H7 (cell line): Measurements from ENCODE around the gene RNPS1. TPM values are rescaled to one million over a fixed set of nuclear protein-coding genes. Genes with fewer than 3 reads are reported as not detected.

Experiments used
- DNase-seq: peaks from one replicate; pipeline ENCODE4 v3.0.0; 2012
- H3K27me3 ChIP-seq: 2 replicates; pipeline ENCODE4 v1.6.0; 2011; ENCODE audit warnings: mild to moderate bottlenecking, low read length; ENCODE audit not compliant: control insufficient read depth, insufficient read depth
- H3K36me3 ChIP-seq: replicated peaks from 2 replicates; pipeline ENCODE4 v1.5.1; 2011; ENCODE audit warnings: low read length; ENCODE audit not compliant: control insufficient read depth, insufficient read depth
- H3K4me3 ChIP-seq: 2 replicates; pipeline ENCODE4 v1.5.1; 2011; ENCODE audit warnings: low read depth, mild to moderate bottlenecking, control low read depth, low read length, moderate library complexity; ENCODE audit not compliant: insufficient read depth
- total RNA-seq: library from RNA; depleted of rRNA; stranded (reverse); fragments of >200 nt; shearing (Covaris generic); gene quantifications from 2 replicates; pipeline ENCODE4 v1.2.3, GENCODE V29; 2014; rRNA removed

Gene RNPS1, protein sequence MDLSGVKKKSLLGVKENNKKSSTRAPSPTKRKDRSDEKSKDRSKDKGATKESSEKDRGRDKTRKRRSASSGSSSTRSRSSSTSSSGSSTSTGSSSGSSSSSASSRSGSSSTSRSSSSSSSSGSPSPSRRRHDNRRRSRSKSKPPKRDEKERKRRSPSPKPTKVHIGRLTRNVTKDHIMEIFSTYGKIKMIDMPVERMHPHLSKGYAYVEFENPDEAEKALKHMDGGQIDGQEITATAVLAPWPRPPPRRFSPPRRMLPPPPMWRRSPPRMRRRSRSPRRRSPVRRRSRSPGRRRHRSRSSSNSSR
- 282 and 306 TPM in 2 replicates for total RNA-seq

DNA sequence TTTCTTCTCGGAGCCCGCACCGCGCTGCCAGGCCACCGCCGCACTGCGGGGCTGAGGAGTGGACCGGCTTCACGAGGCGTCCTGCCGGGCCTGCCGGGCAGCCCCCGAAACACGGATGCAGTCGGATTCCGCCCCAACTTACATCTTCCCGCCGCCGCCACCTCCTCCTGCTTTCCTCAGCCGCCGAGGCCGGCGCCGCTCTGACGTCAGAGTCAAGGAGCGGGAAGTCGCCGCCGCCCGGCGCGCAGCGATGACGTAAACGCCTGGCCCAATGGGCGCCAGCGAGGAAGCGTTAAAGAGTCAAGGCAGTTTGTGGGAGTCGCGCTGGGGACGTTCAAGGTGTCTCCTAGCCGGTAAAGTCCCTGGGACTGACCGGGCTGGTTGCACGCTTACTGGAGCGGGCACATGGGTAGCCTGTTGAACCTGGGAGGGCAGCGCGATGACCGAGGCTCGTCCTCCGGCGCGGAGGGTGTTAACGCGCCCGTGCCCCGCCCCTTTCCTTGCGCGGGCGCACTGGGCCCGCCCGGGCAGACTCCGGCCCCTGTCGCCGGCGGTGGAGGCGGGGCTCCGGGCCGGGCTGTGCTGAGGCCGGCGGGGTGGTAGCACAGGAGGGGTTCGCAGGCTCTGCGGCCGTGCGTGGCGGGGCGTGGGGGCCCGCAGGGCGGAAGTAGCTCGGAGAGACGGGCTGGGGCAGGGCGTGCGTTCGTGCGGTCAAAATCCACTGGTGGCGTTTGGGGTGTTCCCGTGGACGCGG lies at the start of gene RNPS1:
TSS of gene RNPS1 (minus strand) at position 214 of the 754 bp plus-strand sequence. CDS start 3,483 bp downstream, outside the sequence.
- peak; percentile 100 for DNase-seq
- Histone ChIP-seq H3K27me3 (no peaks in the 10 kb centered on the region; the same call in 1 of the 2 replicates), H3K4me3 (peak within 1 kb of the TSS; percentile 93), H3K36me3 (peaks cover 15% of the 10 kb centered on the region)

DNA sequence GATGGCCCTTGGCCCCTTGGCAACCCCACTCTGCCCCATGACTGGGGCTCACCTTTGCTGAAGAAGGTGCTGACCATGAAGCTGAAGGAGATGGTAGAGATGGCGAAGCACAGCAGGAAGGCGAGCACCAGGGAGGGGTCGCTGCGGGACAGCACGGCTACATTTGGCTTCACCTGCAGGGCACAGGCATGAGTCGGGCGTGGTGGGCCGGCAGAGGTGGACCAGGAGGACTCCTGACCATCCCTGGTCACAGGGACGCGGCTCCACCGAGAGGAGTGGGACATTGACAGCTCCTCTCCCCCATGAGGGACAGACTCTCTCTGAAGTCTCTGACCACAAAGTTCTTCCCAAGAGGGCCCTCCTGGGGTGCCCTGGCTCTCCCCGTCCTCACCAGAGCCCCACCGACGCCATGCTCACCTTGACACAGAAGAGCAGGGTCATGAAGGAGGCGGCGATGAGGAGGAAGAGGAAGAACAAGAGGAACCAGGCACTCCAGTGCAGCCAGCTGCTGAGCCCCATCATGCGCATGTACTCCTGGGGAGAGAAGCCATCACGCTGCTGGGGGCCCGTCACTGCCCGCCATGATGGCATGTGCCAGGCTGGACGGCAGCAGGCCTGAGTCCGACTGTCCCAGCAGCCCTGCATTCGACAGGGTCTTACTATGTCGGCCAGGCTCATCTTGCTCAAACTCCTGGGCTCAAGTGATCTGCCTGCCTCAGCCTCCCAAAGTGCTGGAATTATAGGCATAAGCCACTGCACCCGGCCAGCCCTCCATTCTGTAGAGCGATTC lies 49.5 kb upstream of the RNPS1 start:
- Histone ChIP-seq H3K27me3 (no peaks in the 10 kb centered on the region), H3K36me3 (no peaks in the 10 kb centered on the region), H3K4me3 (no peak overlapping the region)
- peak; percentile 33 for DNase-seq

DNA sequence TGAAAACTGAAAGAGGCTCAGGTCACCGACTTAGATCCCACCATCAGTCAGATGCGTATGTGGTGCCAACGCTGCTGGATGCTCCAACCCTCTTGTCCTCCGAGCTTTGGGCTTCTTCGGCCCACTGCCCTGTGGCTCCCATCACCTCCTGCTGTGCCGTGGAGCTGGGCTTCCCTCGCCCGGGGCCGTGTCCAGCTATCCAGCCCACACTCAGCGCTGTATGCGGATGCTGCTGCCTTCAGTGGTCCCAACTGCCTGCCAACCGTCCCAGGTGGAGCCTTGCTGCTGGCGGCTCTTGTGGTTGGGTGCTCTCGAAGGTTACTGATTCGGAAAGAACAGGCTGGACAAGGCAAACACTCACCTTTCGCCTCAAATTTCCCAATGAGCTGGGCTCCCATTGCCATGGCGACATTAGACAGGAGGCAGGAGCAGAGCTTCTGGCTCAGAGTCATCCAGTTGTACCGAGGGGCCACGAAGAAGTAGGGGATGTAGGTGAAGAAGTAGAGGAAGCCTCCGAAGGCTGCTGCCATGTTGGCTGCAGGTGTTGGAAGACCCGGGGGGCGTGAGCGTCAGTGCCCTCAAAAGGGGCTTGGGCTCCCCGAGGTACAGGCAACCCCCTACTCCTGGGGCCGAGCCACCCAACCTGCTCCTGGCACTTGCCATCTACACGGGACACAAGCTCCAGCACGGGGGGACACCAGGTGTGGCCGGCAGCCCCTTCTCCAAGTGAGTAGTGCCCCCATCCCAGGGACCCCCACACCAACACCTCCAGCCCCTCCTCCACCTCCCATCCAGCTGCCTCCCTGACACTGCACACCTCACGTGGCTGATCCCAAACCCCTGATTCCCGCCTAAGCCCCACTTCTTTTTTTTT lies 40.4 kb upstream of the RNPS1 start:
- Histone ChIP-seq H3K36me3 (no peaks in the 10 kb centered on the region), H3K27me3 (no peaks in the 10 kb centered on the region), H3K4me3 (no peak overlapping the region)
- peak; percentile 44 for DNase-seq

DNA sequence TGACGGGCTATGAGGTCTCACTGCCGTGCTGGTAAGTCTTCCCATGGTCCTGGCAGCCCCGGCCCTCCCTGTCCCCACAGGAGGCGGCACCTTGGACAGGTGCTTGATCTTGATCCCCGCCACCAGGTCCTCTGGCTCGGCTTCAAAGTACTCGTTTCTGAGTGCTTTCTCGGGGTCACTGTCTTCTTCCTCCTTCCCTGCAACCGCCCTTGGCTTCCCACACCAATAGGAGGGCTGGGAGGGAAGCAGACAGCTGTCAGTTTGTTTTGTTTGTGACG lies 31.9 kb upstream of the RNPS1 start:
- Histone ChIP-seq H3K4me3 (no peak overlapping the region), H3K27me3 (no peaks in the 10 kb centered on the region), H3K36me3 (no peaks in the 10 kb centered on the region)
- DNase-seq, result no peak

DNA sequence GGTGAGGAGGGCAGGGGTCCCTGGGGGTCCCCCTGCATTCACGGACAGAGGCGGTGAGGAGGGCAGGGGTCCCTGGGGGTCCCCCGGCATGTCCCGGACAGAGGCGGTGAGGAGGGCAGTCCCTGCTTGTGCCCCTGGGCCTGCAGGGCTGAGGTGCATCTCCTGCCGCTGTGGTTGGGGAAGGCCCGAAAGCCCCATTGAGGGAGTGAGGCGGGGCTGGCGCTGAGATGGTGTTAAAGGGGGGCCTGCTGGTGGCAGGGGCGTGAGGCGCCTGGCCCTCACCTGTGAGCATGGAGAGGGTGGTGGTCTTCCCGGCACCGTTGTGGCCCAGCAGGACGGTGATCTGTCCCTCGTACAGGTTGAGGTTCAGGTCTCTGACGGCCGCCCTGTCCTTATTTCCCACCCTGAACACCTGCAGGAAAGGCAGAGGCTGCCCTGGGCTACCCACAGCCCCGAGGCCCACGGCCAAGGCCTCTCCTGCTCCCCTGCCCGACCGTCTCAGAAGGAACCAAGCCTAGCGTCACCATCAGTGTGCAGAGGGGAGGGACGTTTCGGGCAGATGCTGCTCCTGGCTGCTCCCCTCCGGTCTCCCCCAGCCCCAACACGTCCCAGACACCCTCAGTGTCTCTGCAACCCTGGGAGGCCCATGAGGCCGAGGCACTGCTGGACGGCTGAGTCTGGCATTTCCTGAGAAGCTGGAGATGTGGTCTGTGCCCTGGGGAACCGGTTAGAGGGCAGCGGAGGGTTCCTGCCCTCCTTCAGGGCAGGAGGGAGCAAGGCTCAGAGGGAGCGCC lies 31.4 kb upstream of the RNPS1 start:
- DNase-seq, result peak; percentile 56
- no peaks in the 10 kb centered on the region for H3K27me3 ChIP-seq
- no peaks in the 10 kb centered on the region for H3K36me3 ChIP-seq
- no peak overlapping the region for H3K4me3 ChIP-seq

DNA sequence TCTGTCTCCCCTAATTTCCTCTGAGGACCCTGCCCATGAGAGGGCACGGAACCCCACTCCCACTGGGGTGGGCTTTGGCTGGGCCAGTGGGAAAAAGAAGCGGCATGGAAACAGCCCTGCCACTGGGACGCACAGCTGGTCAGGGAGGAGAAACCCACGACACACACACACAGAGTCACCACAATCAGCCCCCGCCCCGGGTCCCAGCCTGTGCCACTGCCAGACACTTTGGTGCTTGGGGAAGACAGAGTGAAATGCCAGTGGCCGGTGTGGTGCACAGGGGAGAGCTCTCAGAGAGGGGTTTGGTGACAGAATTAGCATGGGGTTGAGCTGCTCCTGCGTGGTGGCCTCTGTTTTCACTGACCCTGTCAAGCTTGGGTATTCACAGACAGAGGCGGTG lies 30.7 kb upstream of the RNPS1 start:
- no peak overlapping the region for H3K4me3 ChIP-seq
- no peaks in the 10 kb centered on the region for H3K27me3 ChIP-seq
- DNase-seq, result peak; percentile 21
- H3K36me3 ChIP-seq, result no peaks in the 10 kb centered on the region

DNA sequence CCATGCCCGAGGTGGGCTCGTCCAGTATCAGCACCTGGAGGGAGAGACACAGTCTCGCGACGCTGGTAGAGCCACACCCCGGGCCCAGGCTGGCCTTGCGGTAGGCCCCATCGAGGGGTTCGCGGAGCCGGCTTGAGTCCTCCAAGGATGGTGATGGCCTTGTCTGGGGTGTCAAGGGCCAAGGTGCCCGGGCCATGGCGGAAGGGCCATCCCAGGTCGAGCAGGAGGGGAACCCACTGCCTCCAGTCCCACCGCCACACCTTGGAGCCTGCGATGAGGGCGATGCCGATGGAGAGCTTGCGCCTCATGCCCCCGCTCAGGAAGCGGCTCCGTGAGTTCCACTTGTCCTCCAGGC lies 29.6 kb upstream of the RNPS1 start:
- H3K27me3 ChIP-seq, result no peaks in the 10 kb centered on the region
- H3K36me3 ChIP-seq, result no peaks in the 10 kb centered on the region
- H3K4me3 ChIP-seq, result no peak overlapping the region
- DNase-seq, result peak; percentile 46

DNA sequence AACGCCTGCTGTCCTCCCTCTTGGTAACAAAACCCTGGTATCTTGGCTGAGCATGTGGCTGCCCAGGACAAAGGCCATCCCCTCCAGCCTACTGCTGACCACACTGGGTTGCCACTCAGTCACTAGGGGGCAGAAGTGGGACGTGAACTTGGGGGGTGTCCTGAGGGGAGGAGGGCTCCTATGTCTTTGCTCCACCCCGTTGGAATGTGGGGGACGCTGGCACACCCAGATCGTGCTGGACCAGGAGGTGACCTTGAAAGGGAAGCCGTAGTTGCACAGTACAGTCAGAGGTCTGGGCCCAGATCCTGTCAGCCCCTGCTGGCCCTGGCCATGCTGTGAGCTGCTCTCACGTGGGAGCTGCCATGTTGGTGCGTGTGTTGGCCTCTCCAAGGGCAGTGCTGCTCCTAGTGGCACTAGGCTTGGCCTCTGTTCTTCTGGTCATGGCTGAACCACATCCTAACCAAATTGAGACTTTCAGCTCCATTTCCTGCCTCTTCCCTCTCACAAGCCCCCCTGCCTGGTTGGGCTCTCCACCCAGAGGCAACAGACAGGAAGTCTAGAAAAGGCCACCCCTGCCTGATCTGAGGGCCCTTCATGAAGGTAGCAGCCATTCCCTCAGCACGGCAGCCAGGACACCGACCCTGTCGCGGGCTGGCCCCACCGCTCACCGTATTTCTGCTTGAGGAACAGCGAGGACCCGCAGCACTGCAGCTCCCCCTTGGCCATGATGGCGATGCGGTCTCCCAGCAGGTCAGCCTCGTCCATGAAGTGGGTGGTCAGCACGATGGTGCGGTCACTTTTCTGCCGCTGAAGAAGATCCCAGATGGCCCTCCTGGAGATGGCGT lies 29.0 kb upstream of the RNPS1 start:
- H3K36me3 ChIP-seq, result no peaks in the 10 kb centered on the region
- no peaks in the 10 kb centered on the region for H3K27me3 ChIP-seq
- no peak overlapping the region for H3K4me3 ChIP-seq
- peak; percentile 89 for DNase-seq

DNA sequence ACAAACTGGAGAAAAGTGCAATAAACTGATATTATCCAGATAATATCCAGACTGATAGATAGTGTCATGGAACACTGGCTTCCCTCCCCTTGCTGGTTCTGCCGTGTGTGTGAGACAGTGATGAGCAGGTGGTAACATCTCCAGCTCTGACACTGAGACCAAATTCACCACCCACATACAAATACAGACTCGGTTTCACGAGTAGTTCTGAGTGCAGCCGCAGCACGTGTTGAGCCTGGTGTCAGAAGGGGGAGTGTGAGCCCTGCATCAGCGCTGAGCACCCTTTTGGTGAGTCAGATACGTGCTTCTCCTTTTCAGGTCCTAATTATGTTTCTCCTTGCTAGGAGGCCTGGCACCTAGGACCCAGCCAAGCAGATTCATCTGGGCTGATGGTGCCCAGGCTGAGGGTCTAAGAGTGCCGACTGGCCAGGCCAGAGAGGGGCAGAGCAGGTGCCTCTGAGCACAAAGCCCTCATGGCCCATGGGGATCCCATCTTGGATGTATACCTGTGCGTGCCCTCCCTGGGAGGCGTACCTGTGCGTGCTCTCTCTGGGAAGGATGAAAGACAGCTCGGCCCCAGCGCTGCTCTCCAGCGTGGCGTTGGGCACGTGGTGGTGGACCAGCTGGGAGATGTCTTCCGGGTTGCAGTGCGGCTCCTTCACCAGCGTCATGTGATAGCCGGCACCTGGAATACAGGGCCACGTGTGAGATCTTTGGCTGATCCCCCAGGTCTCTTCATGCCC lies 27.3 kb upstream of the RNPS1 start:
- Histone ChIP-seq H3K4me3 (no peak overlapping the region), H3K27me3 (no peaks in the 10 kb centered on the region), H3K36me3 (no peaks in the 10 kb centered on the region)
- DNase-seq, result no peak

DNA sequence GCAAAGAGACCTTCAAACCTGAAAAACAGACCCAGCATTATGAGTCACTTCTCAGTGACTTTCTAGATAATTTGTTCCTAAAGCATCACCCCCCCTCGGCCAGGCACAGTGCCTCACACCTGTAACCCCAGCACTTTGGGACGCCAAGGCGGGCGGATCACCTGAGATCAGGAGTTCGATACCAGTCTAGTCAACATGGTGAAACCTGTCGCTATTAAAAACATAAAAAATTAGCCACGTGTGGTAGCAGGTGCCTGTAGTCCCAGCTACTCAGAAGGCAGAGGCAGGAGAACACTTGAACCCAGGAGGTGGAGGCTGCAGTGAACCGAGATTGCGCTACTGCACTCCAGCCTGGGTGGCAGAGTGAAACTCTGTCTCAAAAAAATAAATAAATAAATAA lies 24.3 kb upstream of the RNPS1 start:
- Histone ChIP-seq H3K36me3 (no peaks in the 10 kb centered on the region), H3K27me3 (no peaks in the 10 kb centered on the region), H3K4me3 (no peak overlapping the region)
- no peak for DNase-seq

DNA sequence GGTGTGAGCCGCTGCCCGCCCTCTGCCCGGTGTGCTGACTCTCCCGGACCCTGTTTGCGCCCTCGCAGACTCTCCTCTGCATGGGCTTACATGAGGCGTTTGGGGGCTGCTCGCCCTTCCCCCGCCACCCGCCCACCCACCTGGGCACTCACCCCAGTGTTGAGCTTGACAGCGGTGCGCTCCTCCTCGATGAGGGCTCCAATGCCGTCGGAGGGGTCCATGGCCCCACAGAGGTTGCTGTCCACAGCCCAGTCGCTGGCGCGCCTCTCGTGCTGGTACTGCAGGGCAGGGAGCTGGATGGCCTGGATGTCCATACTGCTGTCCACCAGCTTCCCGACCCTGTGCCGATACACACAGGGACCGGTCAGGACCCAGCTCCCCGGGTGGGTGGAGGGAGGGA lies 21.4 kb upstream of the RNPS1 start:
- no peak for DNase-seq
- no peak overlapping the region for H3K4me3 ChIP-seq
- H3K27me3 ChIP-seq, result no peaks in the 10 kb centered on the region
- no peaks in the 10 kb centered on the region for H3K36me3 ChIP-seq

DNA sequence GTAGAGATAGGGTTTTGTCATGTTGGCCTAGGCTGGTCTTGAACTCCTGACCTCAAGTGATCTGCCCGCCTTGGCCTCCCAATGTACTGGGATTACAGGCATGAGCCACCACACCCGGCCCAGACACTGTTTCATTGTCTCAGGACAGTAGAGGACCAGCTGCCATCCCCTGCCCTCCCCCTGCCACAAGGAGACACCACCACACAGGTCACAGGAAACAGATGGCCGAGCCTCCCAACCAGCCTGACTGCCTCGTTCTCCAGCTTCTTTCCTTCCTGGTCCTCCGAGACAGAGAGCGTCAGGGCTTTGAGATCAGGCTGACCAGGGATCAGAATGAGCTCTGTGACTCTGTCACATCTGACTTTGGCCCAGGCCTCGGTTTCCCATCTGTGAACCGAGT lies 20.8 kb upstream of the RNPS1 start:
- DNase-seq, result no peak
- H3K4me3 ChIP-seq, result no peak overlapping the region
- H3K36me3 ChIP-seq, result no peaks in the 10 kb centered on the region
- no peaks in the 10 kb centered on the region for H3K27me3 ChIP-seq
